NCI-H2107 (cell line): ENCODE data around the gene HBQ1.
"Not testable (repeated sequence)": the region's sequence is repeated elsewhere in the genome, so short reads cannot be mapped to it uniquely, and the experiment has no call there.

Experiments used
- DNase-seq: peaks from one replicate; lab custom pipeline; 2025; lab: John Stamatoyannopoulos, UW

Gene HBQ1

DNA sequence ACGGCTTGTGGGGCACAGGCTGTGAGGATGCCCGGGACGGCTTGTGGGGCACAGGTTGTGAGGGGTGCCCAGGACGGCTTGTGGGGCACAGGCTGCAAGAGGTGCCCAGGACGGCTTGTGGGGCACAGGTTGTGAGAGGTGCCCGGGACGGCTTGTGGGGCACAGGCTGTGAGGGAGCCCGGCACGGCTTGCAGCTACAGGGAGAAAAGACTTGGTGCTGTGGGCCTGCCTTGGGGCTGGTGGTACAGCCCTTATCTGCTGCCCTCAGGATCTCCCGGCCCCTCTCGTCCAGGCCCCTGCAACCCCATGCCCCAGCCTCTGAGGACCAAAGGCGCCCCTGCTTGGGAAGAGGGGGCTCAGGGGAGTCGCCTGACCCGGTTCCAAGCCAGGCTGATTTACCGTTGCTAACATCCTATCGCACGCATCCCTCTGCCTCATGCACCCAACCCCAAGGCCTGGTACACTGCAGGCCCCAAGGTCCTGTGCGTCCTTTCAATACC is 19.5 kb upstream of the HBQ1 start:
- no peak for DNase-seq

DNA sequence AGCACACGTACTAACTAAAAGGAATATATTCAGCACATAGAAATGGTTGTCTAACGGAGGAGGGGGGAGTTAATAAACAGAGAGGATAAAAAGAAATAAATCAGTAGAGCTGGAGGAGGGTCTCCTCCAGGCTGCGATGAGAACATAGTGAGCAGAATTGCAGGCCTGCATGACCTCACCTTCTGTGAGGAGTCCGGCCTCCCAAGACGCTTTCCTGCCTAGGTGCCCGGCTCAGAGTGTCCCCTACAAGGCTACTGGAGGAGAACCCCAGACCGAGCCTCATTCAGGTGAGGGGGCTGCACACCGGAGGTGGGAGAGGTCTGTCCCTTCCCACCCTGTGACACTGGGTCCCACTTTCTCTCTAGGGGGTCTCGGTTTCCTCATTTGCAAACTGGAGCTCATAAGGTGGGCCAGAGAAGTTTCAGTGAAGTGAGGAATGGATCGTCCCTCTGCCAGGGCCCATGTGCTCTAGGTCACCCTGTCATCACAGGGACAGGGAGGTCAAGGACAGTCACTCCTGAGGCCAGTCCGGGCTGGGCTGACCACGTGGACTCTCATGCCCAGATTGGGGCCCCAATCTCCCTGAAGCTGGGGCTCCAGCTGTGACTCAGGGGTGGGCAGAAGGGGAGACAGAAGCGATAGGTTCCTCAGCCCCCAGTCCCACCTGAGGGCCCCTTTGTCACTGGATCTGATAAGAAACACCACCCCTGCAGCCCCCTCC is 17.8 kb upstream of the HBQ1 start:
- DNase-seq: no peak

DNA sequence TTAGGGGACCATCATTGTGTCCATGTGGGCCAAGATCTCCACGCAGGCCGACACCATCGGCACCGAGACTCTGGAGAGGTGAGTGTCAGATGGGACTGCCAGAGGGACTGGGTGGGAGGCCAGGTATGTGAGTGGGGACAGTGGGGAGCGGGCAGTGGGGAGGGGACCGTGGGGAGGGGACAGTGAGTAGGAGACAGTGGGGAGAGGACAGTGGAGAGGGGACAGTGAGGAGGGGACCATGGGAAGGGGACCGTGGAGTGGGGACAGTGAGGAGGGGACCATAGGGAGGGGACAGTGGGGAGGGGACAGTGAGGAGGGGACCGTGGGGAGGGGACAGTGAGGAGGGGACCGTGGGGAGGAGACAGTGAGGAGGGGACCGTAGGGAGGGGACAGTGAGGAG is 17.1 kb upstream of the HBQ1 start:
- not testable (repeated sequence) for DNase-seq

DNA sequence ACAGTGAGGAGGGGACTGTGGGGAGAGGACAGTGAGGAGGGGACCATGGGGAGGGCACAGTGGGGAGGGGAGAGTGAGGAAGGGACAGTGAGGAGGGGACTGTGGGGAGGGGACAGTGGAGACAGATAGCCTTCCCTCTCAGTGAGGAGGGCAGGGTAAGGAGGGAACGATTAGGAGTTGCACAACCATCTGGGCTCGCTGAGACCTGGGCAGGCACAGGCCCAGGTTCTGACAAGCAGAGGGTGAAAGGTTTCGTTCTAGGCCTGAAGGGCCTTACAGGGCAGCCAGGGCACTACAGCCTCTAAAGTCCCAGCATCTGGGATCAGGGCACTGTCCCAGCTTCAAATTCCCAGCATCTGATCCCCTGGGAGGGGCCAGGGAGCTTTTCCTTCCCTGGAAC is 16.6 kb upstream of the HBQ1 start:
- DNase-seq: not testable (repeated sequence)

DNA sequence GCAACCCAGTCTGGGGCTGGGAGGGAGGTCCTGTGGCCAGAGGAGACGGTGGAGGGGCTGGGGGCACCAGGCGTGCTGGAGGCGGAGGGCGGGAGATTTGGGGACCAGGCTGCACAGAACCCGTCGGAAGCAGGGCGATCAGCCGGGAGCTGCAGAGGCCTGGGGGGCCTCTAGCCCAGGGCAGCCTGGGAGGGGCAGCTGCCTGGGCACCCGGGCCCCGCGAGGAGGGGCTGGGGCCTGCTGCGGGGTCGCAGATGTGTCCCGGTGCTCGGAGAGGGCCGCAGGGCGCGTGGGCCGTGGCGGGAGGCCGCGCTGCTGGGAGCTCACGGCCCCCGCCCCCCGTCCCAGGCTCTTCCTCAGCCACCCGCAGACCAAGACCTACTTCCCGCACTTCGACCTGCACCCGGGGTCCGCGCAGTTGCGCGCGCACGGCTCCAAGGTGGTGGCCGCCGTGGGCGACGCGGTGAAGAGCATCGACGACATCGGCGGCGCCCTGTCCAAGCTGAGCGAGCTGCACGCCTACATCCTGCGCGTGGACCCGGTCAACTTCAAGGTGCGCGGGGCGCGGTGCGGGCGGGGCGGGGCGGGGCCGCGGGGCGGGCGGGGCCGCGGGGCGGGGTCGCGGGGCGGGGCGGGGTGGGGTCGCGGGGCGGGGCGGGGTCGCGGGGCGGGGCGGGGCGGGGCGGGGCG is 16.0 kb upstream of the HBQ1 start:
- DNase-seq: not testable (repeated sequence)

DNA sequence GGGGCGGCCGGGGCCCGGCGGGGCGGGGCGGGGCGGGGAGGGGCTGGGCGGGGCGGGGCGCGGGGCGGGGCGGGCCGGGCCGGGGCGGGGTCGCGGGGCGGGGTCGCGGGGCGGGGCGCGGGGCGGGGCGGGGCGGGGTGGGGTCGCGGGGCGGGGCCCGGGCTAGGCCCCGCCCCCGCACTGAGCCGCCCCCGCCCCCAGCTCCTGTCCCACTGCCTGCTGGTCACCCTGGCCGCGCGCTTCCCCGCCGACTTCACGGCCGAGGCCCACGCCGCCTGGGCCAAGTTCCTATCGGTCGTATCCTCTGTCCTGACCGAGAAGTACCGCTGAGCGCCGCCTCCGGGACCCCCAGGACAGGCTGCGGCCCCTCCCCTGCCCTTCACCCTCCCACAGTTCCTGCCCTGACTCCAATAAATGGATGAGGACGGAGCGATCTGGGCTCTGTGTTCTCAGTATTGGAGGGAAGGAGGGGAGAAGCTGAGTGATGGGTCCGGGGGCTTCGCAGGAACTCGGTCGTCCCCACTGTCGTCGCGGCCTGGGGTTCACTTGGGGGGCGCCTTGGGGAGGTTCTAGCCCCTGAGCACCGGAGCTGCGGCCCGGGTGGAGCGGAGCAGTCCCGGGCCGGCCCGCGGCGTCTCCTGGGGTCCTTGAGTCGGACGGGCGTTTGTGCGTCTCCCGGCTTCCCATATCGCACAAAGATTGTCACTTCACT is 15.3 kb upstream of the HBQ1 start:
- no peak for DNase-seq

DNA sequence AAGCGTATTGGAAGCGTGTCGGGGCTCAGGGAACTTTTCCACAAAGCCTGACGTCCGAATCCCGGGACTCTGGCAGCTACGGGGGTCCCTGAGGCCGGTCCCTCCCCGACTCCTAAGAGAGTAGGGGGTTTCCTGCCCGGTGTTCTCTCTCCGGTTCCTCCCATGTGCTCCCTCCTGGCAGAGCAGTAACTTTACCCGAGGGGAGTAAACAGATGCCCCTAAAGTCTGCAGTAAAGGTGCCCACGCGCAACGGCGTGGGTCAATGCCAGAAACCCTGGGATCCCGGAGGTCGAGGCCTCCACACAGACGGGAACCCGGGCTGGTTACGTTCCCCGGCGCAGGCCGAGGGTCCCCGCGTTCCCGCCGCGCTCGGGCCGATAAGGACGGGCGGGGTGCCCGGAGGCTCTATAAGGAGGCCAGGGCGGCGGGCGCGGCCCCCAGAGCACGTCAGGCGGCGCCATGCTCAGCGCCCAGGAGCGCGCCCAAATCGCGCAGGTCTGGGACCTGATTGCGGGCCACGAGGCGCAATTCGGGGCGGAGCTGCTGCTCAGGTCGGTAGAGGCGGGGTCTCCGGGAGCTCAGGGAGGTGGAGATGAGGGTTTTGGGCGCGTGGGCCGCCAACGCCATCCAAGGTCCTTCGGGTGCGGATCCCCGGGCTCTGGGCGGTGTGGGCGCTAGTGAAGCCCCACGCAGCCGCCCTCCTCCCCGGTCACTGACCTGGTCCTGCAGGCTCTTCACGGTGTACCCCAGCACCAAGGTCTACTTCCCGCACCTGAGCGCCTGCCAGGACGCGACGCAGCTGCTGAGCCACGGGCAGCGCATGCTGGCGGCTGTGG is 14.5 kb upstream of the HBQ1 start, which contains the start of gene HBM:
Gene HBM, plus strand, starts transcription at position 440 of the 836 bp plus-strand sequence. Its CDS starts 20 bp downstream, at position 460.
- DNase-seq: no peak

DNA sequence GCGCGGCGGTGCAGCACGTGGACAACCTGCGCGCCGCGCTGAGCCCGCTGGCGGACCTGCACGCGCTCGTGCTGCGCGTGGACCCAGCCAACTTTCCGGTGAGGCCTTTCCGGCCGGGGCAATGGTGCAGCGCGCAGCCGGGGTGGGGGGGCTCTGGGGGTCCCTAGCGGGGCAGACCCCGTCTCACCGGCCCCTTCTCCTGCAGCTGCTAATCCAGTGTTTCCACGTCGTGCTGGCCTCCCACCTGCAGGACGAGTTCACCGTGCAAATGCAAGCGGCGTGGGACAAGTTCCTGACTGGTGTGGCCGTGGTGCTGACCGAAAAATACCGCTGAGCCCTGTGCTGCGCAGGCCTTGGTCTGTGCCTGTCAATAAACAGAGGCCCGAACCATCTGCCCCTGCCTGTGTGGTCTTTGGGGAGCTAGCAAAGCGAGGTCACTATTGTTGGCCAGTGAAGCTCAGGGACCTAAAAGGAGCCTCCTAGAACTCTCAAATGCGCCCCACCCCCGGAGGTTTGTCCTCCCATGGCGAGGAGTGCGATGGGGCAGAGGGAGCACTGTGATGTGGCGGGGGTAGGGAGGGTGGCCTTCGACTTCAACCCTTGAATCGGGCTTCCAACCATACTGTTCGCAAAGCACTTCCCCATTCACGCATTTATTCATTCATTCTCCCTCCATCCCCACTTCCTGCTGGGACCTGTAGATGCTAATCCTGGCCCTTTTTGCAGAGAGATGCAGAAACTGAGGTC is 13.7 kb upstream of the HBQ1 start:
- no peak for DNase-seq

DNA sequence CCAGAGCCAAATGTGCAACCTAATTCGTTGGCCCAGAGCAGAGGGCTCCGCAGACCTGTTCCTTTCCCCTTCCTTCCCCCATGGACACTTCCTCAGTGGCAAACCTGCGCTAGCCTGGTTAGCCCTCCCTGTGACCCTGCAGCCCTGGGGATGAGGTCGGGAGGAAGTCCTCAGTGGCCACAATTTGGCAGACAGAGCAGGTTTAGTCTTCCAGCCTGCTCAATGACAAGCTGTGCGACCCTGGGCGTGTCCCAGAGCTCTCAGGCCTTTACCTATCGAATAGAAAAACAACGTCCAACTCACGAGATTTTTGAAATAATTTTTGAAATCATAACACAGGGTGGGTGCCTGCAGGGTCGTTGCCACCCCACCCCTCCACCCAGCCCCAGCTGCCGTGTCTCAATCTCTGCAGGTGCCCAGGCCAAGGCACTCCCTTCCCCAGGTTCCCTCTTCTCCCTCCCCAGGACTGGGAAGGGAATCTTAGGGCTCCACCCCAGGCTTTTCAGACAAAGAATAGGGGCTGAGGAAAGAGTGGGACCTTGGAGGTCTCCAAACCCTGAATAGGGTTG is 13.1 kb upstream of the HBQ1 start:
- DNase-seq: no peak

DNA sequence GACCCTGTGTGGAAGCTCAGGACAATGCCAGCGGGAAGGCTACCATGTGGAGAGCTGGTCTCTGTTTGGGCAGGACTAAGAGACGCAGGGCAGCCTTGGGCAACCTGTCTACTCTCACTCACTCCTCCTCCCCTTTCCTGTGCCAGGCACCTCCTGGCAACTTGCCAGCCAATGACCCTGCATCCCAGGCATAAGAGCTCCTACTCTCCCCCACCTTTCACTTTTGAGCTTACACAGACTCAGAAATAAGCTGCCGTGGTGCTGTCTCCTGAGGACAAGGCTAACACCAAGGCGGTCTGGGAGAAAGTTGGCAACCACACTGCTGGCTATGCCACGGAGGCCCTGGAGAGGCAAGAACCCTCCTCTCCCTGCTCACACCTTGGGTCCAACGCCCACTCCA is 11.8 kb upstream of the HBQ1 start:
- no peak for DNase-seq

DNA sequence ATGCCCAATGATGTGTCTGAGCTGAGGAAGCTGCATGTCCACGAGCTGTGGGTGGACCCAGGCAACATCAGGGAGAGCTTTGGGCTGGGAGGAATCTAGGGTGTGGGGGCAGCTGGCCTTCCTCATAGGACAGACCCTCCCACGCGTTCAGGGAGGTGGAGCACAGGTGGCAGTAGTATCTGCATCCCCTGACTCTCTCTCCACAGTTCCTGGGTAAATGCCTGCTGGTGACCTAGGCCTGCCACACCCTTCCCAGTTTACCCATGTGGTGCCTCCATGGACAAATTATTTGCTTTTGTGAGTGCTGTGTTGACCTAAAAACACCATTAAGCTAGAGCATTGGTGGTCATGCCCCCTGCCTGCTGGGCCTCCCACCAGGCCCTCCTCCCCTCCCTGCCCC is 11.2 kb upstream of the HBQ1 start:
- DNase-seq: no peak

DNA sequence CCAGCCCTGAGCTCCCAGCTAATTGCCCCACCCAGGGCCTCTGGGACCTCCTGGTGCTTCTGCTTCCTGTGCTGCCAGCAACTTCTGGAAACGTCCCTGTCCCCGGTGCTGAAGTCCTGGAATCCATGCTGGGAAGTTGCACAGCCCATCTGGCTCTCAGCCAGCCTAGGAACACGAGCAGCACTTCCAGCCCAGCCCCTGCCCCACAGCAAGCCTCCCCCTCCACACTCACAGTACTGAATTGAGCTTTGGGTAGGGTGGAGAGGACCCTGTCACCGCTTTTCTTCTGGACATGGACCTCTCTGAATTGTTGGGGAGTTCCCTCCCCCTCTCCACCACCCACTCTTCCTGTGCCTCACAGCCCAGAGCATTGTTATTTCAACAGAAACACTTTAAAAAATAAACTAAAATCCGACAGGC is 10.2 kb upstream of the HBQ1 start:
- not testable (repeated sequence) for DNase-seq

DNA sequence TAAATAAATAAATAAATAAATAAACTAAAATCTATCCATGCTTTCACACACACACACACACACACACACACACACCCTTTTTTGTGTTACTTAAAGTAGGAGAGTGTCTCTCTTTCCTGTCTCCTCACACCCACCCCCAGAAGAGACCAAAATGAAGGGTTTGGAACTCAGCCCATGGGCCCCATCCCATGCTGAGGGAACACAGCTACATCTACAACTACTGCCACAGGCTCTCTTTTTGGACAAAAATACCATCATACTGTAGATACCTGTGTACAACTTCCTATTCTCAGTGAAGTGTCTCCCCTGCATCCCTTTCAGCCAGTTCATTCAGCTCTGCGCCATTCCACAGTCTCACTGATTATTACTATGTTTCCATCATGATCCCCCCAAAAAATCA is 9.5 kb upstream of the HBQ1 start:
- DNase-seq: no peak

DNA sequence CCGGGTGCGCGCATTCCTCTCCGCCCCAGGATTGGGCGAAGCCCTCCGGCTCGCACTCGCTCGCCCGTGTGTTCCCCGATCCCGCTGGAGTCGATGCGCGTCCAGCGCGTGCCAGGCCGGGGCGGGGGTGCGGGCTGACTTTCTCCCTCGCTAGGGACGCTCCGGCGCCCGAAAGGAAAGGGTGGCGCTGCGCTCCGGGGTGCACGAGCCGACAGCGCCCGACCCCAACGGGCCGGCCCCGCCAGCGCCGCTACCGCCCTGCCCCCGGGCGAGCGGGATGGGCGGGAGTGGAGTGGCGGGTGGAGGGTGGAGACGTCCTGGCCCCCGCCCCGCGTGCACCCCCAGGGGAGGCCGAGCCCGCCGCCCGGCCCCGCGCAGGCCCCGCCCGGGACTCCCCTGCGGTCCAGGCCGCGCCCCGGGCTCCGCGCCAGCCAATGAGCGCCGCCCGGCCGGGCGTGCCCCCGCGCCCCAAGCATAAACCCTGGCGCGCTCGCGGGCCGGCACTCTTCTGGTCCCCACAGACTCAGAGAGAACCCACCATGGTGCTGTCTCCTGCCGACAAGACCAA is 7.8 kb upstream of the HBQ1 start, which contains the start of gene HBA2:
Gene HBA2, plus strand, starts transcription at position 503 of the 568 bp plus-strand sequence. Its CDS starts 37 bp downstream, at position 540.
- DNase-seq: not testable (repeated sequence)

DNA sequence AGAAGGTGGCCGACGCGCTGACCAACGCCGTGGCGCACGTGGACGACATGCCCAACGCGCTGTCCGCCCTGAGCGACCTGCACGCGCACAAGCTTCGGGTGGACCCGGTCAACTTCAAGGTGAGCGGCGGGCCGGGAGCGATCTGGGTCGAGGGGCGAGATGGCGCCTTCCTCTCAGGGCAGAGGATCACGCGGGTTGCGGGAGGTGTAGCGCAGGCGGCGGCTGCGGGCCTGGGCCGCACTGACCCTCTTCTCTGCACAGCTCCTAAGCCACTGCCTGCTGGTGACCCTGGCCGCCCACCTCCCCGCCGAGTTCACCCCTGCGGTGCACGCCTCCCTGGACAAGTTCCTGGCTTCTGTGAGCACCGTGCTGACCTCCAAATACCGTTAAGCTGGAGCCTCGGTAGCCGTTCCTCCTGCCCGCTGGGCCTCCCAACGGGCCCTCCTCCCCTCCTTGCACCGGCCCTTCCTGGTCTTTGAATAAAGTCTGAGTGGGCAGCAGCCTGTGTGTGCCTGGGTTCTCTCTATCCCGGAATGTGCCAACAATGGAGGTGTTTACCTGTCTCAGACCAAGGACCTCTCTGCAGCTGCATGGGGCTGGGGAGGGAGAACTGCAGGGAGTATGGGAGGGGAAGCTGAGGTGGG is 6.9 kb upstream of the HBQ1 start:
- not testable (repeated sequence) for DNase-seq

DNA sequence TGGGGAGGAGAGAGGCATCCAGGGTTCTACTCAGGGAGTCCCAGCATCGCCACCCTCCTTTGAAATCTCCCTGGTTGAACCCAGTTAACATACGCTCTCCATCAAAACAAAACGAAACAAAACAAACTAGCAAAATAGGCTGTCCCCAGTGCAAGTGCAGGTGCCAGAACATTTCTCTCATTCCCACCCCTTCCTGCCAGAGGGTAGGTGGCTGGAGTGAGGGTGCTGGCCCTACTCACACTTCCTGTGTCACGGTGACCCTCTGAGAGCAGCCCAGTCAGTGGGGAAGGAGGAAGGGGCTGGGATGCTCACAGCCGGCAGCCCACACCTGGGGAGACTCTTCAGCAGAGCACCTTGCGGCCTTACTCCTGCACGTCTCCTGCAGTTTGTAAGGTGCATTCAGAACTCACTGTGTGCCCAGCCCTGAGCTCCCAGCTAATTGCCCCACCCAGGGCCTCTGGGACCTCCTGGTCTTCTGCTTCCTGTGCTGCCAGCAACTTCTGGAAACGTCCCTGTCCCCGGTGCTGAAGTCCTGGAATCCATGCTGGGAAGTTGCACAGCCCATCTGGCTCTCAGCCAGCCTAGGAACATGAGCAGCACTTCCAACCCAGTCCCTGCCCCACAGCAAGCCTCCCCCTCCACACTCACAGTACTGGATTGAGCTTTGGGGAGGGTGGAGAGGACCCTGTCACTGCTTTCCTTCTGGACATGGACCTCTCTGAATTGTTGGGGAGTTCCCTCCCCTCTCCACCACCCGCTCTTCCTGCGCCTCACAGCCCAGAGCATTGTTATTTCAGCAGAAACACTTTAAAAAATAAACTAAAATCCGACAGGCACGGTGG is 6.1 kb upstream of the HBQ1 start:
- not testable (repeated sequence) for DNase-seq

DNA sequence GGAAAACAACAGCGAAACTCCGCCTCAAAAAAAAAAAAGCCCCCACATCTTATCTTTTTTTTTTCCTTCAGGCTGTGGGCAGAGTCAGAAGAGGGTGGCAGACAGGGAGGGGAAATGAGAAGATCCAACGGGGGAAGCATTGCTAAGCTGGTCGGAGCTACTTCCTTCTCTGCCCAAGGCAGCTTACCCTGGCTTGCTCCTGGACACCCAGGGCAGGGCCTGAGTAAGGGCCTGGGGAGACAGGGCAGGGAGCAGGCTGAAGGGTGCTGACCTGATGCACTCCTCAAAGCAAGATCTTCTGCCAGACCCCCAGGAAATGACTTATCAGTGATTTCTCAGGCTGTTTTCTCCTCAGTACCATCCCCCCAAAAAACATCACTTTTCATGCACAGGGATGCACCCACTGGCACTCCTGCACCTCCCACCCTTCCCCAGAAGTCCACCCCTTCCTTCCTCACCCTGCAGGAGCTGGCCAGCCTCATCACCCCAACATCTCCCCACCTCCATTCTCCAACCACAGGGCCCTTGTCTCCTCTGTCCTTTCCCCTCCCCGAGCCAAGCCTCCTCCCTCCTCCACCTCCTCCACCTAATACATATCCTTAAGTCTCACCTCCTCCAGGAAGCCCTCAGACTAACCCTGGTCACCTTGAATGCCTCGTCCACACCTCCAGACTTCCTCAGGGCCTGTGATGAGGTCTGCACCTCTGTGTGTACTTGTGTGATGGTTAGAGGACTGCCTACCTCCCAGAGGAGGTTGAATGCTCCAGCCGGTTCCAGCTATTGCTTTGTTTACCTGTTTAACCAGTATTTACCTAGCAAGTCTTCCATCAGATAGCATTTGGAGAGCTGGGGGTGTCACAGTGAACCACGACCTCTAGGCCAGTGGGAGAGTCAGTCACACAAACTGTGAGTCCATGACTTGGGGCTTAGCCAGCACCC is 5.0 kb upstream of the HBQ1 start:
- DNase-seq: no peak

DNA sequence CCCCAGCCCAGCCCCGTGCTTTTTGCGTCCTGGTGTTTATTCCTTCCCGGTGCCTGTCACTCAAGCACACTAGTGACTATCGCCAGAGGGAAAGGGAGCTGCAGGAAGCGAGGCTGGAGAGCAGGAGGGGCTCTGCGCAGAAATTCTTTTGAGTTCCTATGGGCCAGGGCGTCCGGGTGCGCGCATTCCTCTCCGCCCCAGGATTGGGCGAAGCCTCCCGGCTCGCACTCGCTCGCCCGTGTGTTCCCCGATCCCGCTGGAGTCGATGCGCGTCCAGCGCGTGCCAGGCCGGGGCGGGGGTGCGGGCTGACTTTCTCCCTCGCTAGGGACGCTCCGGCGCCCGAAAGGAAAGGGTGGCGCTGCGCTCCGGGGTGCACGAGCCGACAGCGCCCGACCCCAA is 4.3 kb upstream of the HBQ1 start:
- not testable (repeated sequence) for DNase-seq
